ENCODE results near the gene CCDC187. TPM values are rescaled to one million over a fixed set of nuclear protein-coding genes. Genes with fewer than 3 reads are reported as not detected.

CCDC187 gene
- total and polyA plus RNA-seq, 2 of the 4 experiments (the other 2 are of a cell fraction) = not detected

- Histone ChIP-seq H4K91ac (ENCODE audit: insufficient read depth, low read depth, low read length) (no peak overlapping the region), H2BK20ac (ENCODE audit: low read depth, low read length) (no peak overlapping the region), H3K27ac (ENCODE audit: insufficient read depth, low read length) (no peak overlapping the region), H2BK120ac (ENCODE audit: low read depth, low read length) (no peak overlapping the region), H3K79me1 (ENCODE audit: low read depth in 1 of 2, low read length in 2 of 2) (peaks cover 11 to 35% of the 10 kb centered on the region in 2 experiments), H3K9ac (ENCODE audit: low read depth, low read length) (no peak overlapping the region), H3K56ac (ENCODE audit: extremely low read depth, insufficient read depth, low read length) (no peak overlapping the region), H3K23ac (ENCODE audit: low read depth, low read length) (no peak overlapping the region), H2BK15ac (ENCODE audit: low read depth, low read length) (no peak overlapping the region), H4K20me1 (ENCODE audit: insufficient read depth, low read length) (peaks cover 30% of the 10 kb centered on the region), H3K4me2 (ENCODE audit: low read depth, low read length) (no peak overlapping the region), H2AFZ (replicated peaks; ENCODE audit: low read length, poor library complexity) (no peak overlapping the region), H3K4me3 (ENCODE audit: insufficient read depth, low read depth, low read length) (no peak overlapping the region), H2AK5ac (ENCODE audit: low read depth, low read length) (0 out of 2 replicates have a peak overlapping the region, but pooled peaks have one; percentile 45), H3K4me1 (ENCODE audit: control insufficient read depth, insufficient read depth, low read length) (peaks cover 6% of the 10 kb centered on the region; the same call in 1 of the 2 replicates), H4K5ac (ENCODE audit: low read depth, low read length) (no peak overlapping the region), H3K9me1 (ENCODE audit: insufficient read depth, low read length) (peaks cover 6% of the 10 kb centered on the region; the same call in 1 of the 2 replicates), H2AK9ac (replicated peaks; ENCODE audit: low read depth, low read length, poor library complexity) (no peak overlapping the region), H3K18ac (ENCODE audit: low read depth, low read length) (no peak overlapping the region), H3K27me3 (ENCODE audit: control insufficient read depth, insufficient read depth, low read length) (no peaks in the 10 kb centered on the region), H3K9me3 (ENCODE audit: control insufficient read depth, insufficient read depth, low read length) (no peaks in the 10 kb centered on the region), H3K14ac (replicated peaks; ENCODE audit: low read depth, low read length) (no peak overlapping the region), H2BK5ac (ENCODE audit: low read depth, low read length, poor library complexity, severe bottlenecking) (no peak overlapping the region), H4K8ac (ENCODE audit: low read depth in 2 of 2, low read length in 2 of 2) (no peak overlapping the region), H3K4ac (ENCODE audit: low read depth, low read length) (no peak overlapping the region), H3K36me3 (ENCODE audit: control insufficient read depth, insufficient read depth, low read length) (peaks cover 12% of the 10 kb centered on the region; the same call in 1 of the 2 replicates)
- ChIA-PET CTCF (no interaction called here), POLR2A (ENCODE audit: unreplicated experiment) (no interaction called here)
- intact Hi-C loops (cut with micrococcal nuclease) (no loop called here), in situ Hi-C loops (cut with MboI; ENCODE audit: low sequenced_read_pairs) (no loop called here), dilution Hi-C loops (cut with HindIII; ENCODE audit: low sequenced_read_pairs, unreplicated experiment) (no loop called here)
- 88% methylated on average over 16 of the region's 30 CpGs; no CpG with 5 or more reads in 1 of the 2 experiments for WGBS, 2 experiments (ENCODE audit: extremely low coverage in 2 of 2, insufficient read length in 1 of 2)
- TF ChIP-seq CHD1 (IDR thresholded peaks at IDR 0.05; ENCODE audit: low read depth, low read length) (no peak), POLR2A (IDR thresholded peaks at IDR 0.05; ENCODE audit: low read depth, low read length) (no peak), RAD21 (IDR thresholded peaks at IDR 0.05; ENCODE audit: low read length) (no peak), RCOR1 (IDR thresholded peaks at IDR 0.05; ENCODE audit: insufficient replicate concordance, low read length) (no peak), NFE2L2 (IDR thresholded peaks at IDR 0.05; ENCODE audit: low read depth, low read length) (no peak), CTCF (conservative IDR thresholded peaks at IDR 0.05; ENCODE audit: low read depth, low read length) (no peak), USF2 (IDR thresholded peaks at IDR 0.05; ENCODE audit: low read depth, low read length) (no peak), FOS (IDR thresholded peaks at IDR 0.05; ENCODE audit: low read depth, low read length) (no peak), SMC3 (IDR thresholded peaks at IDR 0.05; ENCODE audit: low read depth, low read length) (no peak), MAZ (IDR thresholded peaks at IDR 0.05; ENCODE audit: borderline replicate concordance, low read depth, low read length) (no peak), ELK1 (IDR thresholded peaks at IDR 0.05; ENCODE audit: borderline replicate concordance, low read depth, low read length) (no peak), MXI1 (IDR thresholded peaks at IDR 0.05; ENCODE audit: borderline replicate concordance, low read depth, low read length) (no peak), BHLHE40 (IDR thresholded peaks at IDR 0.05; ENCODE audit: low read depth, low read length) (no peak), MAFK (IDR thresholded peaks at IDR 0.05; ENCODE audit: low read depth, low read length) (no peak)
- ATAC-seq (ENCODE audit: low read depth) = no peak
- no peak for DNase-seq
- BruUV-seq (replicated peaks) = no TSS peak
These were observed 77.0 kb downstream of the CCDC187 start for GRCh38 chr9:136226680-136227407.
